Measurements from ENCODE around the gene LHPP. TPM values are rescaled to one million over a fixed set of nuclear protein-coding genes. Genes with fewer than 3 reads are reported as not detected.

LHPP gene
- total and polyA plus RNA-seq, 3 donors from 2014 or later, result 34.2 to 46.0 (median 45.0) TPM

- peaks cover 4% of the 10 kb centered on the region for H3K4me1 ChIP-seq
- TF ChIP-seq POLR2A (IDR thresholded peaks at IDR 0.05) (no peak), CTCF (IDR thresholded peaks at IDR 0.05) (no peak)
- no peaks in the 10 kb centered on the region for H3K36me3 ChIP-seq (ENCODE audit: low read depth, missing control alignments)
- DNase-seq, result no peak
- intact Hi-C loops (cut with DNase I; ENCODE audit: low total_unique reads), result no loop called here
- H3K27ac ChIP-seq, result no peak overlapping the region
- WGBS, 2 donors, result 47 to 68% methylated on average over 6 to 8 of the region's 8 CpGs
- no peaks in the 10 kb centered on the region for H3K9me3 ChIP-seq
- H3K27me3 ChIP-seq, result no peaks in the 10 kb centered on the region
- H3K4me3 ChIP-seq, result no peak overlapping the region
Observed at GRCh38 chr10:124508070-124508667, 46.5 kb downstream of the LHPP start.

GRCh38 chr10:124508907-124509454 lies 47.4 kb downstream of the LHPP start:
- WGBS, 2 donors, result 73 to 94% methylated on average over 5 of the region's 5 CpGs
- Histone ChIP-seq H3K36me3 (ENCODE audit: low read depth, missing control alignments) (no peaks in the 10 kb centered on the region), H3K4me3 (no peak overlapping the region), H3K9me3 (no peaks in the 10 kb centered on the region), H3K27ac (no peak overlapping the region), H3K4me1 (peaks cover 4% of the 10 kb centered on the region), H3K27me3 (no peaks in the 10 kb centered on the region)
- no peak for DNase-seq
- intact Hi-C loops (cut with DNase I; ENCODE audit: low total_unique reads), result no loop called here
- no peak for TF ChIP-seq POLR2A (IDR thresholded peaks at IDR 0.05)
- TF ChIP-seq CTCF (IDR thresholded peaks at IDR 0.05), result no peak

DNA sequence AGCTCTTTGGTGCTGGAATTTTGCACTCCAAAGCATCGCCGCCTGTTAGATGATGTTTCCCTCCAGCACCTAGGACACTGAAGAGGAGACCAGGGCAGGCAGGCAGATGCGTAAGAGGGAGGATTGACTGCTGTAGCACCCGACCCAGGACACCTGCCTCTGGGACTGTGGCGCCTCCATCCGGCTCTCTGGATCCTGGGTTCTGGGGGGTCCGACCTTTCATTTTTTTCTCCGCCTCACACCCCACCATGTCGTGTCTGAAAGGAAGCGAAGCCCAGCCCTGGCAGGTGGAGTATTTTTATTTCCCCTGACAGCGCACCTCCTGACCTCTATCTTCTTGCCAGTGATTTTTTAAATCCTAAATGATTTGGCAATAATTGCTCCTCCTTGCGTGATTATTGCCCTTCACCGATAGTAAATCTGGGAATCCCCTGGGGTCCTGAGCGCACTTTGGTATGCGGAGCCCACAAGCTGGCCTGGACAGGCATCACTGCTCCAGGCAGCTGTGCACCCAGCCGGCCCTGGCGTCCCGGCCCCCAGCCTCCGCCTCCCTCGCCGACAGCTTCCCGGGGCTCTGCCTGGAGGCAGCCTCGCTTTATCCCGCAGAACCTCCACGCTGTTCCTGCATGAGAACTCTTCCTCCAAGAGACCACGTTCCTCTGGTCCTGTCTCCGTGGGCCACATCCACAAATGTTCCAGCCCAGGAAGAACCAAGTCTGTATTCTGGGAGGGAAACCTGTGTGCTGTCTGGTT lies 48.4 kb downstream of the LHPP start:
- no peak for DNase-seq
- Histone ChIP-seq H3K36me3 (ENCODE audit: low read depth, missing control alignments) (no peaks in the 10 kb centered on the region), H3K4me1 (peaks cover 4% of the 10 kb centered on the region), H3K4me3 (no peak overlapping the region), H3K9me3 (no peaks in the 10 kb centered on the region), H3K27ac (no peak overlapping the region), H3K27me3 (no peaks in the 10 kb centered on the region)
- intact Hi-C loops (cut with DNase I; ENCODE audit: low total_unique reads), result no loop called here
- WGBS, 2 donors, result 89 to 93% methylated on average over 27 of the region's 27 CpGs
- TF ChIP-seq POLR2A (IDR thresholded peaks at IDR 0.05) (no peak), CTCF (IDR thresholded peaks at IDR 0.05) (no peak)

- no peaks in the 10 kb centered on the region for H3K36me3 ChIP-seq (ENCODE audit: low read depth, missing control alignments)
- WGBS, 2 donors, result 93% methylated on average over 10 of the region's 10 CpGs
- H3K4me3 ChIP-seq, result no peak overlapping the region
- H3K4me1 ChIP-seq, result peaks cover 4% of the 10 kb centered on the region
- intact Hi-C loops (cut with DNase I; ENCODE audit: low total_unique reads), result no loop called here
- TF ChIP-seq CTCF (IDR thresholded peaks at IDR 0.05) (no peak), POLR2A (IDR thresholded peaks at IDR 0.05) (no peak)
- DNase-seq, result no peak
- H3K9me3 ChIP-seq, result no peaks in the 10 kb centered on the region
- no peaks in the 10 kb centered on the region for H3K27me3 ChIP-seq
- no peak overlapping the region for H3K27ac ChIP-seq
Observed at GRCh38 chr10:124510759-124511158, 49.1 kb downstream of the LHPP start.
